GM12878 (cell line): ENCODE data around the gene ZNF213. TPM values are rescaled to one million over a fixed set of nuclear protein-coding genes. Genes with fewer than 3 reads are reported as not detected.

ENCODE experiments used
- ATAC-seq: fragments of 200-7000 bp; cut with Tn5 transposase; 3 replicates; pipeline ENCODE4 v1.9.1; 2020; ENCODE audit warnings: mild to moderate bottlenecking, moderate library complexity
- BruUV-seq: library from RNA; stranded (reverse); fragments of 400-500 nt; replicated peaks from 2 replicates; lab custom pipeline; 2021; lab: Mats Ljungman, UMichigan
- CTCF ChIA-PET: fragments of 300-600 bp; sonication (Branson Sonifier 250); formaldehyde crosslinking; extraction: SDS; loops from one replicate; lab custom pipeline; 2021; ENCODE audit warnings: inconsistent platforms; lab: Yijun Ruan, JAX
- POLR2A ChIA-PET: fragments of 350-600 bp; formaldehyde crosslinking; extraction: SDS; loops from one replicate; lab custom pipeline; 2021; ENCODE audit warnings: inconsistent platforms; lab: Charles Lee
- RAD21 ChIA-PET: fragments of 300-600 bp; sonication (Branson Sonifier 250); formaldehyde crosslinking; loops from one replicate; lab custom pipeline; 2023; ENCODE audit warnings: antibody characterized with exemption; ENCODE audit not compliant: unreplicated experiment; lab: Charles Lee
- SMC1A ChIA-PET: fragments of 300-600 bp; sonication (Branson Sonifier 250); formaldehyde crosslinking; loops from one replicate; lab custom pipeline; 2023; ENCODE audit not compliant: unreplicated experiment, uncharacterized antibody; lab: Charles Lee
- DNase-seq: peaks from one replicate; pipeline ENCODE4 v3.0.0-alpha.2; 2011; ENCODE audit warnings: low read depth, low spot score
- FAIRE-seq: peaks from 3 replicates; lab custom pipeline; 2011; peaks lifted over from hg19 to GRCh38; lab: Jason Lieb, UNC
- H2AFZ ChIP-seq: 2 replicates; pipeline ENCODE4 v1.6.0; 2011; ENCODE audit warnings: low read depth, low read length, control low read depth; ENCODE audit not compliant: control insufficient read depth
- H3K27ac ChIP-seq: 2 replicates; pipeline ENCODE4 v1.5.1; 2011; ENCODE audit warnings: control low read depth; ENCODE audit not compliant: control insufficient read depth, insufficient read depth
- H3K27me3 ChIP-seq, 2 experiments: replicated peaks in 1 of 2; 2 replicates each; pipeline versions ENCODE4 v1.6.0 to v1.6.1; 2011; ENCODE audit warnings: low read length in 1 of 2; ENCODE audit not compliant: control insufficient read depth in 2 of 2, insufficient read depth in 2 of 2
- H3K36me3 ChIP-seq, 2 experiments: 2 replicates each; pipeline ENCODE4 v1.5.1; 2011; ENCODE audit warnings: low read length in 1 of 2; ENCODE audit not compliant: control insufficient read depth in 2 of 2, insufficient read depth in 2 of 2
- H3K4me1 ChIP-seq: 2 replicates; pipeline ENCODE4 v1.6.1; 2011; ENCODE audit warnings: mild to moderate bottlenecking, low read length, moderate library complexity, mixed read lengths; ENCODE audit not compliant: control insufficient read depth, insufficient read depth
- H3K4me2 ChIP-seq: 2 replicates; pipeline ENCODE4 v1.6.0; 2011; ENCODE audit warnings: control low read depth; ENCODE audit not compliant: control insufficient read depth, insufficient read depth
- H3K4me3 ChIP-seq: fragments of 200-600 bp; sonication (generic); 2 replicates; pipeline ENCODE4 v1.5.1; 2016
- H3K79me2 ChIP-seq: 2 replicates; pipeline ENCODE4 v1.6.0; 2011; ENCODE audit warnings: low read length; ENCODE audit not compliant: control insufficient read depth, insufficient read depth
- H3K9ac ChIP-seq: 2 replicates; pipeline ENCODE4 v1.8.0; 2011; ENCODE audit warnings: low read length, control low read depth, mixed read lengths; ENCODE audit not compliant: control insufficient read depth, insufficient read depth
- H3K9me3 ChIP-seq: replicated peaks from 3 replicates; pipeline ENCODE4 v1.5.1; 2011; ENCODE audit warnings: mild to moderate bottlenecking, low read length; ENCODE audit not compliant: control insufficient read depth, insufficient read depth
- H4K20me1 ChIP-seq: 2 replicates; pipeline ENCODE4 v1.6.0; 2011; ENCODE audit not compliant: control insufficient read depth, insufficient read depth
- ATF7 ChIP-seq: fragments of 450-650 bp; IDR thresholded peaks from 2 replicates; pipeline ENCODE4 v1.6.1; 2016; ENCODE audit warnings: low read depth, mild to moderate bottlenecking
- BRCA1 ChIP-seq: IDR thresholded peaks from 2 replicates; pipeline ENCODE4 v1.6.1; 2011; ENCODE audit warnings: low read depth, low read length, improper control_type of control experiment
- JUNB ChIP-seq: IDR thresholded peaks from 2 replicates; pipeline ENCODE4 v1.6.1; 2016; ENCODE audit warnings: antibody characterized with exemption, mild to moderate bottlenecking
- KDM1A ChIP-seq: fragments of 200-600 bp; sonication (generic); IDR thresholded peaks from 2 replicates; pipeline ENCODE4 v1.6.1; 2016; ENCODE audit warnings: borderline replicate concordance
- NFYA ChIP-seq: IDR thresholded peaks from 2 replicates; pipeline ENCODE4 v1.6.1; 2011; ENCODE audit warnings: low read depth, mild to moderate bottlenecking, low read length, improper control_type of control experiment, borderline replicate concordance
- PML ChIP-seq: IDR thresholded peaks from 2 replicates; pipeline ENCODE4 v1.6.1; 2012; ENCODE audit warnings: low read length, inconsistent platforms
- POLR2AphosphoS2 ChIP-seq: IDR thresholded peaks from 2 replicates; pipeline ENCODE4 v1.6.1; 2011; ENCODE audit warnings: low read depth, mild to moderate bottlenecking, low read length, improper control_type of control experiment, moderate library complexity
- RAD21 ChIP-seq: IDR thresholded peaks from 2 replicates; pipeline ENCODE4 v1.6.1; 2011; ENCODE audit warnings: mild to moderate bottlenecking, low read depth, low read length, moderate library complexity; ENCODE audit not compliant: insufficient read depth
- RBBP5 ChIP-seq: fragments of 200-600 bp; sonication (generic); conservative IDR thresholded peaks from 2 replicates; pipeline ENCODE4 v1.6.1; 2016
- SIN3A ChIP-seq: IDR thresholded peaks from 2 replicates; pipeline ENCODE4 v1.6.1; 2012; ENCODE audit warnings: low read depth, low read length, improper control_type of control experiment
- SMC3 ChIP-seq: IDR thresholded peaks from 2 replicates; pipeline ENCODE4 v1.6.1; 2011; ENCODE audit warnings: low read length, improper control_type of control experiment, borderline replicate concordance
- WGBS: methylation state at CpG from one replicate; pipeline ENCODE4 v1.1.6; 2016; ENCODE audit warnings: low lambda C conversion rate; ENCODE audit not compliant: insufficient replicate concordance, insufficient coverage; ENCODE audit errors: missing lambda C conversion rate; 5-methylcytosine and 5-hydroxymethylcytosine counted together
- in situ Hi-C: fragments of 300-500 bp; cut with MboI; formaldehyde crosslinking; loops from 9 replicates; pipeline ENCODE4 v1.14.3; 2018; ENCODE audit warnings: mixed read lengths
- intact Hi-C: fragments of 100-400 bp; cut with micrococcal nuclease; formaldehyde crosslinking; loops from one replicate; pipeline ENCODE4 v1.14.2; 2022; ENCODE audit not compliant: unreplicated experiment
- polyA plus RNA-seq, 11 experiments: library from polyadenylated mRNA; depleted of rRNA in 4 of 11; unstranded in 6 of 11; stranded (reverse) in 5 of 11; fragments of >200 nt; fragmentation: Nextera tagmentation in 4 of 11; fragmentation: Illumina TruSeq in 1 of 11; extraction: Ambion mirVana in 4 of 11; extraction: Trizol in 1 of 11; gene quantifications; 1 replicate in 1 of 11; 2 replicates in 10 of 11; pipeline versions ENCODE4 v1.2.1 to v1.2.3, GENCODE V29; 2011 to 2016; ENCODE audit warnings: inconsistent platforms in 2 of 11, missing spikeins in 2 of 11, low read depth in 1 of 11
- total RNA-seq, 4 experiments: library from RNA; depleted of rRNA in 3 of 4; stranded (reverse); fragments of >200 nt in 3 of 4; fragmentation: Illumina TruSeq in 1 of 4; extraction: Trizol in 1 of 4; gene quantifications; 2 replicates each; pipeline versions ENCODE4 v1.2.1 to v1.2.3, GENCODE V29; 2013 to 2021
- TF ChIP-seq, protein P1 (sequence below): fragments of 450-650 bp; IDR thresholded peaks from 2 replicates; pipeline ENCODE4 v1.6.1; 2017; ENCODE audit warnings: borderline replicate concordance
- TF ChIP-seq, protein P2 (sequence below): fragments of 450-650 bp; IDR thresholded peaks from 2 replicates; pipeline ENCODE4 v1.6.1; 2016; ENCODE audit warnings: mild to moderate bottlenecking

The ZNF213 gene
- total and polyA plus RNA-seq, 10 of the 15 experiments (the other 5 are each of a cell fraction or from before 2014, with no cell fraction given): 0.53 to 9.4 (median 1.1) TPM

DNA sequence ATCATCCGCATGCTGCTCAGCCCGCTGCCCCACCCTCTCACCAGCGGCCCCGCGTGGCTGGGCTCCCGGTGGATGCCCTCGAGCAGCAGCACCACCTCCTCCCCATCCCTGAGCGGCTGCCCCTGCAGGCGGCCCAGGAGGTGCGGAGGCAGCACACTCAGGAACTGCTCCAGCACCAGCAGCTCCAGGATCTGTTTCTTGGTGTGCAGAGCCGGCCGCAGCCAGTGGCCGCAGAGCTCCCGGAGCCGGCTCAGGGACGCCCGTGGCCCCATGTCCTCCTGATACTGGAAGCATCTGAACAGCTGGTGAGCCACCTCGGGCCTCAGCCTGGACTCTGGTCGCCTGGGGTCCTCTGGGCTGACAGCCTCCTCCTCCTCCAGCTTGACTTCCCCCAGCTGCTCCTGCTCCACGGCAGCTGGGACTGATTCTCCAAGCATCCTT is 42.3 kb upstream of the ZNF213 start:
- no peak for TF ChIP-seq SMC3
- TF ChIP-seq, protein P1, sequence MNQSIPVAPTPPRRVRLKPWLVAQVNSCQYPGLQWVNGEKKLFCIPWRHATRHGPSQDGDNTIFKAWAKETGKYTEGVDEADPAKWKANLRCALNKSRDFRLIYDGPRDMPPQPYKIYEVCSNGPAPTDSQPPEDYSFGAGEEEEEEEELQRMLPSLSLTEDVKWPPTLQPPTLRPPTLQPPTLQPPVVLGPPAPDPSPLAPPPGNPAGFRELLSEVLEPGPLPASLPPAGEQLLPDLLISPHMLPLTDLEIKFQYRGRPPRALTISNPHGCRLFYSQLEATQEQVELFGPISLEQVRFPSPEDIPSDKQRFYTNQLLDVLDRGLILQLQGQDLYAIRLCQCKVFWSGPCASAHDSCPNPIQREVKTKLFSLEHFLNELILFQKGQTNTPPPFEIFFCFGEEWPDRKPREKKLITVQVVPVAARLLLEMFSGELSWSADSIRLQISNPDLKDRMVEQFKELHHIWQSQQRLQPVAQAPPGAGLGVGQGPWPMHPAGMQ: no peak
- TF ChIP-seq JUNB: no peak
- TF ChIP-seq POLR2AphosphoS2: no peak
- no peak for TF ChIP-seq BRCA1
- no peak for TF ChIP-seq RBBP5
- TF ChIP-seq ATF7: no peak
- TF ChIP-seq PML: no peak
- no peak for TF ChIP-seq RAD21
- no peak for TF ChIP-seq NFYA
- TF ChIP-seq, protein P2, sequence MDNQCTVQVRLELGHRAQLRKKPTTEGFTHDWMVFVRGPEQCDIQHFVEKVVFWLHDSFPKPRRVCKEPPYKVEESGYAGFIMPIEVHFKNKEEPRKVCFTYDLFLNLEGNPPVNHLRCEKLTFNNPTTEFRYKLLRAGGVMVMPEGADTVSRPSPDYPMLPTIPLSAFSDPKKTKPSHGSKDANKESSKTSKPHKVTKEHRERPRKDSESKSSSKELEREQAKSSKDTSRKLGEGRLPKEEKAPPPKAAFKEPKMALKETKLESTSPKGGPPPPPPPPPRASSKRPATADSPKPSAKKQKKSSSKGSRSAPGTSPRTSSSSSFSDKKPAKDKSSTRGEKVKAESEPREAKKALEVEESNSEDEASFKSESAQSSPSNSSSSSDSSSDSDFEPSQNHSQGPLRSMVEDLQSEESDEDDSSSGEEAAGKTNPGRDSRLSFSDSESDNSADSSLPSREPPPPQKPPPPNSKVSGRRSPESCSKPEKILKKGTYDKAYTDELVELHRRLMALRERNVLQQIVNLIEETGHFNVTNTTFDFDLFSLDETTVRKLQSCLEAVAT: no peak
- no peak for TF ChIP-seq SIN3A
- TF ChIP-seq KDM1A: no peak
- ChIA-PET POLR2A (no interaction called here), CTCF (interaction anchor here (1.1 to 21.2 kb wide), 5 partner anchors 15 to 36 kb away, joined by 3 to 396 read pairs (median 11); no protein-coding TSS in a partner anchor), SMC1A (interaction anchor here (2.7 kb wide), 1 partner anchor 36 kb away, joined by 22 read pairs; no protein-coding TSS in a partner anchor), RAD21 (no interaction called here)
- no peak for DNase-seq
- H3K36me3 ChIP-seq: no peaks in the 10 kb centered on the region
- BruUV-seq: no TSS peak
- no peak overlapping the region for H3K9ac ChIP-seq
- no peak overlapping the region for H3K4me3 ChIP-seq
- no peaks in the 10 kb centered on the region for H3K27me3 ChIP-seq
- H3K4me1 ChIP-seq: peaks cover 6% of the 10 kb centered on the region; the same call in 1 of the 2 replicates
- no peaks in the 10 kb centered on the region for H3K9me3 ChIP-seq
- no peak for FAIRE-seq
- 68% methylated on average over 20 of the region's 20 CpGs for WGBS
- intact Hi-C loops: no loop called here
- no peak overlapping the region for H3K4me2 ChIP-seq
- ATAC-seq: no peak
- in situ Hi-C loops: no loop called here
- no peaks in the 10 kb centered on the region for H3K79me2 ChIP-seq
- H2AFZ ChIP-seq: no peak overlapping the region
- no peak overlapping the region for H3K27ac ChIP-seq
- H4K20me1 ChIP-seq: no peaks in the 10 kb centered on the region
